Naive thymus-derived CD8-positive, alpha-beta T cell (primary cell): Measurements from ENCODE around the gene NPY4R2. TPM values are rescaled to one million over a fixed set of nuclear protein-coding genes. Genes with fewer than 3 reads are reported as not detected.
A peak's percentile ranks its signal among the peaks of the same experiment; 100 is the strongest.
"Not testable (repeated sequence)": the region's sequence is repeated elsewhere in the genome, so short reads cannot be mapped to it uniquely, and the experiment has no call there.

Source experiments
- ATAC-seq, 2 donors: fragments of 150-1000 bp; cut with Tn5 transposase in 1 of 2; sonication (Bioruptor Pico), chemical (Tn5 transposase) in 1 of 2; 1 replicate in 1 of 2; 2 replicates in 1 of 2; pipeline ENCODE4 v1.10.0; 2021; ENCODE audit warnings: mild to moderate bottlenecking in 2 of 2, moderate library complexity in 2 of 2
- POLR2A ChIA-PET: fragments of 350-600 bp; sonication (Branson Sonifier 250); formaldehyde crosslinking; loops from one replicate; lab custom pipeline; 2021; ENCODE audit warnings: antibody characterized with exemption; lab: Charles Lee
- DNase-seq, 10 donors: peaks; one replicate each; pipeline versions ENCODE4 v3.0.0 to v3.0.0-alpha.2; 2020 to 2022
- H3K27ac Mint-ChIP-seq, 10 donors: one replicate each; pipeline ENCODE4 v1.8.0; 2020 to 2022; ENCODE audit warnings: mild to moderate bottlenecking in 10 of 10, mixed read lengths in 10 of 10, moderate library complexity in 4 of 10, inconsistent platforms in 1 of 10
- H3K27me3 Mint-ChIP-seq, 5 donors: one replicate each; pipeline ENCODE4 v1.8.0; 2021 to 2022; ENCODE audit warnings: mixed read lengths in 5 of 5
- H3K36me3 Mint-ChIP-seq, 3 donors: one replicate each; pipeline ENCODE4 v1.8.0; 2020 to 2022; ENCODE audit warnings: mixed read lengths in 3 of 3, mild to moderate bottlenecking in 2 of 3, inconsistent platforms in 1 of 3
- H3K4me1 Mint-ChIP-seq, 4 donors: one replicate each; pipeline ENCODE4 v1.8.0; 2021 to 2022; ENCODE audit warnings: mixed read lengths in 4 of 4
- H3K4me3 Mint-ChIP-seq, 10 donors: one replicate each; pipeline ENCODE4 v1.8.0; 2020 to 2022; ENCODE audit warnings: mild to moderate bottlenecking in 10 of 10, mixed read lengths in 10 of 10, moderate library complexity in 6 of 10, inconsistent platforms in 1 of 10
- H3K9me3 Mint-ChIP-seq, 9 donors: one replicate each; pipeline ENCODE4 v1.8.0; 2020 to 2022; ENCODE audit warnings: mixed read lengths in 9 of 9, mild to moderate bottlenecking in 3 of 9, inconsistent platforms in 1 of 9, moderate library complexity in 1 of 9
- polyA plus RNA-seq, 3 donors: library from polyadenylated mRNA; unstranded; fragments of 300-500 nt; fragmentation: Illumina TruSeq; gene quantifications; one replicate each; pipeline ENCODE4 v1.2.3, GENCODE V29; 2021
- total RNA-seq, 8 experiments: library from RNA in 2 of 8; stranded (reverse) in 2 of 8; gene quantifications; one replicate each; pipeline ENCODE4 v1.2.3 and lab custom pipeline; 2021 to 2026

NPY4R2 gene, protein sequence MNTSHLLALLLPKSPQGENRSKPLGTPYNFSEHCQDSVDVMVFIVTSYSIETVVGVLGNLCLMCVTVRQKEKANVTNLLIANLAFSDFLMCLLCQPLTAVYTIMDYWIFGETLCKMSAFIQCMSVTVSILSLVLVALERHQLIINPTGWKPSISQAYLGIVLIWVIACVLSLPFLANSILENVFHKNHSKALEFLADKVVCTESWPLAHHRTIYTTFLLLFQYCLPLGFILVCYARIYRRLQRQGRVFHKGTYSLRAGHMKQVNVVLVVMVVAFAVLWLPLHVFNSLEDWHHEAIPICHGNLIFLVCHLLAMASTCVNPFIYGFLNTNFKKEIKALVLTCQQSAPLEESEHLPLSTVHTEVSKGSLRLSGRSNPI
- not detected for total RNA-seq
- polyA plus RNA-seq: not detected
- total RNA-seq (lab: John Stamatoyannopoulos, UW): 0 reads per million in 6 experiments

DNA sequence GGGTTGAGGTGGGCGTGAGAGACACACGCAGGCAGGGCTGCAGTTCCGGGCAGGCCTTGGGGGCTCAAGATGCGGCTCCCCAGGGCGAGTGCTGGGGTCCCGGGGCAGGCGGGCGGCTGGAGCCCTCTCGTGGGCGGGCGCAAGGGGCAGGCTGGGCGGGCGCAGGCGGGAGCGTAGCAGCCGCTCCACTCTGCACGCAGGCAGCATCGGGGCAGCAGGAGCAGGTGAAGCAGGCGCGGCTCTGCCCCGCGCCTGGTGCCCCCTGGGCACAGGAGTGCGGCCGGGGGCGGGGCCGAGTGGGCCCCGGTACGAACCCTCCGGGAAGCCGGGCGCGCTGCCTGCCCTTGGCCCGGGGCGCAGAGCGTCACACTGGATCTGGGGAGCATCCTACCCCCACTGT, at the start of gene NPY4R2:
Gene NPY4R2, plus strand, starts transcription at position 188 of the 400 bp plus-strand sequence. CDS start 3,326 bp downstream, outside the sequence.
- H3K27me3 Mint-ChIP-seq, H3K36me3 Mint-ChIP-seq, H3K4me3 Mint-ChIP-seq, POLR2A ChIA-PET, ATAC-seq, H3K27ac Mint-ChIP-seq, H3K4me1 Mint-ChIP-seq, H3K9me3 Mint-ChIP-seq, DNase-seq: not testable (repeated sequence)

DNA sequence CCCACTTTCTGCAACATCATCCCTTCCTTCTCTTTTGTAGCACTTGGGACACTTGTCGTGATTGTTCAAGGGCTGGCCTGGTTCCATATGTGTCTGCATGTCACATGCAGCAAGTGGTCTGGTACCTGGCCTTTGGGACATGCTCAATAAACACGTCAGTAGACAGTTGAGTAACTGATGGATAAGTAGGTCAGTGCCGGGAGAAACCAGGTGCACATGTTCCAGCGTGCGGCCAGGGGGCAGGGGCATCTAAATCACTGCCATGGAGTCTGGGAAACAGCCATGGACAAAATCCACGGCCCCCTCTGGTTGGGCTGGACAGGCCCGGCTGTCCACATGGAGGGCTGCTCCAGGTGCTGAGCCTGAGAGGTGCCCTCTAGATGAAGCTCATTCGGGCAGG, 47.6 kb upstream of the NPY4R2 start:
- H3K27ac Mint-ChIP-seq, H3K36me3 Mint-ChIP-seq, DNase-seq, H3K9me3 Mint-ChIP-seq, H3K27me3 Mint-ChIP-seq, H3K4me3 Mint-ChIP-seq, H3K4me1 Mint-ChIP-seq, ATAC-seq, POLR2A ChIA-PET: not testable (repeated sequence)

DNA sequence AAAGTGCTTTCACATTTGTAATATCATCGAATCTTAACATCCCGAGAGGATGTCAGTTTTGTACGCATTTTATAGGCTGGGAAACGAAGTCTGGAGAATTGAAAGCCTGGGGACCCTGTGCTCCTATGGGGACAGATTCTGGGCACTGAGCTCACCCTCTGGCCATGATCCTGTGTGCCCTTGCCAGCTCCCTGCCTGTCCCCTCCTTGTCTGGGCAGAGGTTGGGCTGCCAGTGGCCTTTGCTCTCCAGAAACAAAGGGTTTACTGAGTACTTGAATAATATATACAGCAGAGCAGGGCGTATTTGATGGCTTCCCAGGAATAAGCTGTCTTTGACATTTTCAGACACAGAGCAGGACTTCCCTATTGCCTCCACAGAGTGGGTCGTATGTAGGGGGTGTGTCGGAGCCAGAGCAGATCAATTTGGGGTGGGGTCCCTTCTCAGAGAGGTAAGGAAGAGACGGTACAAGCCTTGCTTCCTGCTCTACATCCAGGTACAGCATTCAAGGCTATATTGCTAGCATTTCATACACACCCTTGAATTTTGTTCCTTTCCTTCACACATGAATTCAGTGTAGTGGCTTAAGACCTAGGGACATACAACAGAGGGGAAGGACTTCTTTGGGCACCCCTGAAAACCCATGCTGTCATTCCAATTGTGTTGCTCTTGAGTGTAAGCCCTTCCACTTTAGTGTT, 46.8 kb upstream of the NPY4R2 start:
- H3K27ac Mint-ChIP-seq, H3K4me3 Mint-ChIP-seq, ATAC-seq, H3K36me3 Mint-ChIP-seq, POLR2A ChIA-PET, H3K27me3 Mint-ChIP-seq, H3K4me1 Mint-ChIP-seq, DNase-seq, H3K9me3 Mint-ChIP-seq: not testable (repeated sequence)

DNA sequence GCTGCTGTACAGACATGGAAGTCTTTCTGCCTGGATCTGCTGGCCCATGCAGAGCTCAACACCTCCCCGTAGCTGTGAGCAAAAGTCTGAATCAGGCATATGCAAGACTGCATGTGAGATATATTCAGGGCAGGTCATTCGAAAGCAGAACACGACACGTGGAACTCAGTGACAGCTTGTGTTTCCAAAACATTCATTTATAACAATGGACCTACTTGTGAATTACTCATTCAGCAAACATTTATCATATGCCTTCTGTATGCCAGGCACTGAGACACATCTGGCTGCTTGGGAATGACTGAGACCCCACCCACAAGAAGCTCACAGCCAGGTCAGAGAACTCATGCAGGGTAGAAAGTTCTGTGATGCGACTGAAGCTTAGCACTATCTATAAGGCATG, 46.2 kb upstream of the NPY4R2 start:
- H3K27me3 Mint-ChIP-seq, POLR2A ChIA-PET: not testable (repeated sequence)

DNA sequence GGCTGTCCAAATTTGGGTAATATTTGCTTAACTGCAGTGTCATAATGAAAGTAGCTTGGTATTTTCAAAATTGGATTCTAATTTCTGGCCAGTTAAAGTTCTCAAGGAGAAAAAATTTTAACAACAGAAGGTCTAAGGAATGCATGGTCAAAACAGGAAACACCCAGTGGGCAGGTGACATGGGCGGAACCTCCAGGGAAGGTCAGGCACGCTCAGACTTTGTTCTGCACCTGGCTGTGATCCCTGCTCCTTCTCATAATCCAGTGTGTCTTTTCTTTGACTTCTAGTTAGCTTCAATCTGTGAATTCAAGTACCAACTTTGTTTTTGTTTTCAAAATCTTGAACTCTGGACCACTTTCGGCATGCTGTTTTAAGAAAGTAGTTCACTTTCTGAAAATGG, 34.2 kb upstream of the NPY4R2 start:
- DNase-seq, ATAC-seq, POLR2A ChIA-PET, H3K27me3 Mint-ChIP-seq, H3K4me1 Mint-ChIP-seq, H3K4me3 Mint-ChIP-seq, H3K27ac Mint-ChIP-seq, H3K9me3 Mint-ChIP-seq, H3K36me3 Mint-ChIP-seq: not testable (repeated sequence)

More for the DNA sequence above, 46.2 kb upstream of the NPY4R2 start:
- not testable (repeated sequence) for H3K4me1 Mint-ChIP-seq, H3K27ac Mint-ChIP-seq, H3K9me3 Mint-ChIP-seq, H3K36me3 Mint-ChIP-seq, H3K4me3 Mint-ChIP-seq, DNase-seq, ATAC-seq

DNA sequence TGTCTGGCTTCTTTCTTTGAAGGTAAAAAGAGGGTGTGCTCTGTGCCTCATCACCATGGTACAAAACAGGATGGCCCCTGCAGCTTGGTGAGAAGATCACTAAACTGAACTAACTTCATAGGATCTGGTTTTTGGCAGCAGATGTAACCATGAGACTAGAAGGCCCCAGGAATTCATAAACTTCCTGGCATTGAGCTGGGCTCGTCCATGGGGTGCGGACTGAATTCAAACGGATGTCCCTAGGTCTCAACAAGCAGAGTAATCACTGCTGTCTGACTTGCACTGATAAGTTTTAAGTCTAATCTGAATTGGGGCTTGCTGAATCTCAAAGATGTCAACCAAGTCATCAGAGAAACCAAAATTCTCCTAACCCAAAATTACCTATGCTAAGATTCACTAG, 33.5 kb upstream of the NPY4R2 start:
- H3K9me3 Mint-ChIP-seq, DNase-seq, H3K4me1 Mint-ChIP-seq, H3K4me3 Mint-ChIP-seq, H3K27me3 Mint-ChIP-seq, H3K36me3 Mint-ChIP-seq, POLR2A ChIA-PET, ATAC-seq, H3K27ac Mint-ChIP-seq: not testable (repeated sequence)

DNA sequence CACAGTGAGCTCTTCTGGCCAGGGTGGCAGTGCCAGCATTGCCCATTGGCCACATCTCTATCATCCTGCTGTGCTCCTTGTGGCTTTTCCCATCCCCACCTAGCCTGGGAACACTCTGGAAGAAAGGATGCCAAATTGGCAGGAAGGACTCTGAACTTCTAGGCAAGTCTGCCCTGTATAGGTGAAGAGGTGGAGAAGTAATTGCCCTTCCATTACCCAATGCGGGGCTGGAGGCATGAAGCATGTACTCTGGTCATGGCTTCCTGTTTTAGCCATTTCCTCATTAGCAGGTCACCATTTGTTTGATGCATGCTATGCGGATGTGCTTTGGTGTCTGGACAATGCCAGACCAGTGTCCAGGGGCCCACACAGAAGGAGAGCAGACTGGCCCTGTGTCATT, 32.1 kb upstream of the NPY4R2 start:
- H3K9me3 Mint-ChIP-seq, ATAC-seq, H3K4me3 Mint-ChIP-seq, DNase-seq, H3K27ac Mint-ChIP-seq, H3K4me1 Mint-ChIP-seq, H3K36me3 Mint-ChIP-seq, POLR2A ChIA-PET, H3K27me3 Mint-ChIP-seq: not testable (repeated sequence)

DNA sequence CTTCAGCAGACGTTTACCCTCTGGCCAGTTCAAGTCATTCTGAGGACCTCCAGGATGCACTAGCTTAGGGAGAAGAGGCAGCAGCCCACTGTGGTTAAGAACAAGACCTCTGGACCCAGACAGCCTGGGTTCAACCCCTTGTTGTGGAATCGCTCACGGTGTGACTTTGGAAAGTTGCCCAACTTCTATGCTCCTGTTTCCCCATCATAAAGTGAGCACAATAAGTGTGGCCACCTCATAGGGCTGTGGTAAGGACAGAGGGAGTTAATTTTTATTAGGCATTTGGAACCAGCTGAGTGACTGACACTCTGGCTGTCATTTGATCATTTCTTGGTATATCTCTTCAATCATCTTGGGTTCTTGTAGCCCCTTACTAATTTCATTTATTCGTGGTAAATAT, 31.6 kb upstream of the NPY4R2 start:
- DNase-seq, ATAC-seq, POLR2A ChIA-PET, H3K36me3 Mint-ChIP-seq, H3K27me3 Mint-ChIP-seq, H3K4me1 Mint-ChIP-seq, H3K9me3 Mint-ChIP-seq, H3K4me3 Mint-ChIP-seq, H3K27ac Mint-ChIP-seq: not testable (repeated sequence)

DNA sequence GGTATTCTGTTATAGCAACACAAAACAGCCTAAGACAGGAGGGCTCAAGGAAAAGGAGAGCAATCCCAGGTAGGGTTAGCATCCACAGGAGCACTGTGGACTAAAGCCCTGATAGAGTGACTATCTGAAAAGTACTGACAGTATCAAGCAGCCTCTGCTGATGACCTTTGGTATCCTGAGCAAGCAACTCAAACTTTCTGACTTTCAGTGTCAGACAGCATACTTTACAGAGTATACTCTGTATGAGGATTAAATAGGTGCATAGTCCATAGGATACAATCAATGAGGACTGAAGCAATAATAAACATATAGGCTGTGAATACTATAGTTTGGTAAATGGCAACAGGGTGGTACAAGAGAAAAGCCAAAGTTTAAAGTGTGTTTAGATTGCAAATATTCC, 27.7 kb upstream of the NPY4R2 start:
- H3K27ac Mint-ChIP-seq, H3K27me3 Mint-ChIP-seq, H3K4me3 Mint-ChIP-seq, DNase-seq, ATAC-seq, H3K4me1 Mint-ChIP-seq, H3K9me3 Mint-ChIP-seq, H3K36me3 Mint-ChIP-seq, POLR2A ChIA-PET: not testable (repeated sequence)

DNA sequence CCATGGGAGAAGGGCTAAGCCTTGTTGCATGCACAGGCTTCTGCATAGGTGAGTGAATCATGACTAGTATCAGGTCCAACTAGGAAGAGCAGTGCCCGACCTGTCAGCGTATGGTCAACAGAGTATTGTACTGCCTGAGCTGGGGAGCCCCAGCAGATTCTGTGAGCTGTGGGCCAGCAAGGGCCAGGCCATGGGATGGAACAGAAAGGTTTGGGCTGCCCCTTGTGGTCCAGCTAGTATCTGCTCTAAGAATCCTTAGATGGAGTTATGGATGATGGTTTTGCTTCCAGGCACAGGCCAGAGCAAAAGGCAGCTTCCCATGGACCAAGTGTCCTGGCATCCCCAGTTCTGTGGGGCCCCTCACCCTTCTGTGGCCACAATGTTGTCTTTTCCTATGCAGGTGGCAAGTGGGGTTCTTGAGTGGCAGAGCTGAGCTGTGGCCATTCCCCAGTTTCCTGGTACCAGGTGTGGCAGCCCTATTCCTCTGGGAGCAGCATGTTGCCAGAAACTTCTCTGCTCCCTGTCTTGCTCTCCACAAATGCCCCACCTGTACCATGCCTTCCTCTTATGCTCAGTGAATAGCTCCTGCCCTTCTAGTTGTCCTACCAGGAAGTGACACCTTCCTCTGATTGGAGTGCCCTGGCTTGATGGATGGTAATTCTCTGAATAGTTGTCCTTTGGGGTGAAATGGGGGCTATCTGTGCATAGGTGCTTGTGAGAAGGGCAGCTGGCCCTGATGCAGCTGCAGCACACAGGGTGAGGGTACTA, 25.8 kb upstream of the NPY4R2 start:
- H3K36me3 Mint-ChIP-seq, ATAC-seq, POLR2A ChIA-PET, H3K4me3 Mint-ChIP-seq, H3K9me3 Mint-ChIP-seq, H3K4me1 Mint-ChIP-seq, H3K27me3 Mint-ChIP-seq, H3K27ac Mint-ChIP-seq: not testable (repeated sequence)
- DNase-seq: peak in 1 of 10 donors; percentile 7

DNA sequence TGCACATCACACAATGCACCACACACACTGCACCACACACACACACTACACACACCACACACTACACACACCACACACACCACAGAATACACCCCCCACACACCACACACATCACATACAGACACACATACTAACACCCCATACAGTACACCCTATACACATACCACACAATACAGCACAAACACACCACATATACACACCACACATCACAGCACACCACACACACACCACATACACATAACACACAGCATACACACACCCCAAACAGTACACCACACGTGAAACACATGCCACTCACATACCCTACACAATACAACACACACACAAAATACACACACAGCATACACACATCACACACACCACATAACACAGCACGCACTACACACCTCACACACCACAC, 23.9 kb upstream of the NPY4R2 start:
- H3K4me1 Mint-ChIP-seq, H3K27ac Mint-ChIP-seq, H3K27me3 Mint-ChIP-seq, H3K36me3 Mint-ChIP-seq, POLR2A ChIA-PET, ATAC-seq, H3K4me3 Mint-ChIP-seq, H3K9me3 Mint-ChIP-seq: not testable (repeated sequence)
- DNase-seq: peak in 1 of 10 donors; percentile 32

DNA sequence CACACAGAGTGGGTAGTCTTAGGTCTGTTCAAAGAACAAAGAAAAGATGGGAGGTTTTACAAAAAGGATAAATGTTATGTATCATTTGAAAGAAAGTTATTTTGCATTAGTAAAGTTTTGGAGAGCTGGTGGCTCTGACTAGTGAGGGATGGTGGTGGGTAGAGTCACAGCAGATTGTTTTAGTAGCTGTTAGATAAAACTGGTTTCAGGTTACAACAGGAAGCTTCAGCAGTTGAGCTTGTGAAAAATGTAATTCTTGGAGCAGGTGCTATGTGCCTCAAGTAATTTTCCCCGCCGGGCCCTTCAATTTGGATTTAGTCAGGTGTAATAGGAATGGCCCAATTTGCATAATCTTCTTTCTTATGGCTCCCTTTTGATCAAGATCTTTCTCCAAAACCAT, 20.6 kb upstream of the NPY4R2 start:
- H3K4me1 Mint-ChIP-seq, POLR2A ChIA-PET, H3K27me3 Mint-ChIP-seq, H3K4me3 Mint-ChIP-seq, H3K27ac Mint-ChIP-seq, H3K36me3 Mint-ChIP-seq, DNase-seq, ATAC-seq, H3K9me3 Mint-ChIP-seq: not testable (repeated sequence)

DNA sequence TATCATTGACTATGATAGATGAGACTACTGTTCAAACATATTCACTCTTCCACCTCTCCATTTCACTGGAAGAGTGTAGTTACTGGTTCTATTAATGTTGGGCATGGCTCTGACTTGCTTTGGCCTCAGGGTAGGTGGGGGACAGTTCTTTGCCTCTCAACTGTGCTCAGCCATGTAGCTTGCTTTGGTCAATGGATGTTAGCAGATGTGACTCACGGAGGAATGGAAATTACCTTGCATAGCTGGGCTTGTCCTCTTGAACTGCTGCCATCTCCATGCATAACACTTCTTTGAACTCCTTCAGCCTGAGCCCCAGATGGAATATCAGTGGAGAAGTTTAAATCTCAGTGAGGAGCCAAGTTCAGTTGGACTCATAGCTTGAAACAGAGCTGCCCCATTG, 9.1 kb upstream of the NPY4R2 start:
- H3K4me1 Mint-ChIP-seq, POLR2A ChIA-PET, ATAC-seq, H3K36me3 Mint-ChIP-seq, H3K27ac Mint-ChIP-seq, H3K9me3 Mint-ChIP-seq, H3K27me3 Mint-ChIP-seq, H3K4me3 Mint-ChIP-seq, DNase-seq: not testable (repeated sequence)
